ENCODE data around the gene PTPRN2.

Gene PTPRN2

GRCh38 chr7:157523371-157523765 lies 1064.3 kb downstream of the PTPRN2 start:
- Histone ChIP-seq H3K14ac (ENCODE audit: low read length) (no peak overlapping the region), H3K4me1 (ENCODE audit: control insufficient read depth in 2 of 2, insufficient read depth in 1 of 2, low read depth in 1 of 2, low read length in 2 of 2) (peaks cover 9 to 15% of the 10 kb centered on the region in 2 donors), H4K91ac (ENCODE audit: low read depth, low read length, poor library complexity) (no peak overlapping the region), H3K27me3 (ENCODE audit: control insufficient read depth in 3 of 3, insufficient read depth in 3 of 3, low read depth in 1 of 3, low read length in 3 of 3) (no peaks in the 10 kb centered on the region), H2BK12ac (ENCODE audit: low read length) (no peak overlapping the region), H3K4ac (ENCODE audit: low read length) (no peak overlapping the region), H3K18ac (ENCODE audit: low read length) (peak overlapping the region; percentile 72), H2AFZ (ENCODE audit: low read length) (no peak overlapping the region), H2BK5ac (ENCODE audit: low read length) (peak overlapping the region; percentile 75), H3K36me3 (replicated peaks in 1 of 2; ENCODE audit: control insufficient read depth in 2 of 2, insufficient read depth in 2 of 2, low read length in 2 of 2) (no peaks in the 10 kb centered on the region), H3K4me2 (ENCODE audit: insufficient read depth, low read length, poor library complexity, severe bottlenecking) (no peak overlapping the region), H3K9ac (ENCODE audit: low read depth, low read length, poor library complexity) (no peak overlapping the region), H3K4me3 (ENCODE audit: low read length in 2 of 2) (no peak overlapping the region), H4K8ac (ENCODE audit: low read depth, low read length) (peak overlapping the region; percentile 48), H3K27ac (replicated peaks; ENCODE audit: low read length) (no peak overlapping the region), H2BK120ac (ENCODE audit: low read depth, low read length) (peak overlapping the region; percentile 43), H3K9me3 (replicated peaks in 1 of 2; ENCODE audit: control insufficient read depth in 2 of 2, insufficient read depth in 1 of 2, low read depth in 1 of 2, low read length in 2 of 2) (peaks cover 2 to 3% of the 10 kb centered on the region in 2 donors), H2BK15ac (ENCODE audit: low read length) (peak overlapping the region; percentile 65), H2AK5ac (ENCODE audit: low read depth, low read length) (peak overlapping the region; percentile 89), H3K23ac (ENCODE audit: low read depth, low read length, poor library complexity) (no peak overlapping the region), H3K79me1 (ENCODE audit: low read depth, low read length) (no peaks in the 10 kb centered on the region)
- DNase-seq (ENCODE audit: low spot score) = no peak
- no CpG with 5 or more reads among the region's 13 CpGs for WGBS, 2 donors (ENCODE audit: extremely low coverage in 2 of 2, insufficient read length in 2 of 2, insufficient replicate concordance in 1 of 2)

- Histone ChIP-seq H2AK5ac (ENCODE audit: low read depth, low read length) (no peak overlapping the region), H3K4me1 (ENCODE audit: control insufficient read depth in 2 of 2, insufficient read depth in 1 of 2, low read depth in 1 of 2, low read length in 2 of 2) (peaks cover 13 to 16% of the 10 kb centered on the region in 2 donors), H2AFZ (ENCODE audit: low read length) (no peak overlapping the region), H3K4ac (ENCODE audit: low read length) (no peak overlapping the region), H3K36me3 (replicated peaks in 1 of 2; ENCODE audit: control insufficient read depth in 2 of 2, insufficient read depth in 2 of 2, low read length in 2 of 2) (no peaks in the 10 kb centered on the region), H3K9me3 (replicated peaks in 1 of 2; ENCODE audit: control insufficient read depth in 2 of 2, insufficient read depth in 1 of 2, low read depth in 1 of 2, low read length in 2 of 2) (peaks cover 3% of the 10 kb centered on the region in 2 donors), H3K27ac (replicated peaks; ENCODE audit: low read length) (no peak overlapping the region), H4K8ac (ENCODE audit: low read depth, low read length) (no peak overlapping the region), H2BK120ac (ENCODE audit: low read depth, low read length) (no peak overlapping the region), H3K9ac (ENCODE audit: low read depth, low read length, poor library complexity) (no peak overlapping the region), H2BK12ac (ENCODE audit: low read length) (no peak overlapping the region), H2BK15ac (ENCODE audit: low read length) (peak overlapping the region; percentile 65), H3K79me1 (ENCODE audit: low read depth, low read length) (peaks cover under 1% of the 10 kb centered on the region), H3K27me3 (ENCODE audit: control insufficient read depth in 3 of 3, insufficient read depth in 3 of 3, low read depth in 1 of 3, low read length in 3 of 3) (no peaks in the 10 kb centered on the region), H3K4me3 (ENCODE audit: low read length in 2 of 2) (no peak overlapping the region), H3K23ac (ENCODE audit: low read depth, low read length, poor library complexity) (peak overlapping the region; percentile 29), H2BK5ac (ENCODE audit: low read length) (no peak overlapping the region), H4K91ac (ENCODE audit: low read depth, low read length, poor library complexity) (no peak overlapping the region), H3K14ac (ENCODE audit: low read length) (no peak overlapping the region), H3K18ac (ENCODE audit: low read length) (peak overlapping the region; percentile 20), H3K4me2 (ENCODE audit: insufficient read depth, low read length, poor library complexity, severe bottlenecking) (no peak overlapping the region)
- no peak for DNase-seq (ENCODE audit: low spot score)
- WGBS, 2 donors (ENCODE audit: extremely low coverage in 2 of 2, insufficient read length in 2 of 2, insufficient replicate concordance in 1 of 2) = no CpG with 5 or more reads among the region's 9 CpGs
Observed at GRCh38 chr7:157522954-157523353, 1064.7 kb downstream of the PTPRN2 start.

GRCh38 chr7:157522189-157522588 lies 1065.4 kb downstream of the PTPRN2 start:
- no peak for DNase-seq (ENCODE audit: low spot score)

GRCh38 chr7:157521752-157522151 lies 1065.9 kb downstream of the PTPRN2 start:
- H2BK15ac ChIP-seq (ENCODE audit: low read length) = no peak overlapping the region
- H4K91ac ChIP-seq (ENCODE audit: low read depth, low read length, poor library complexity) = no peak overlapping the region
- 100% methylated on average over 1 of the region's 18 CpGs; no CpG with 5 or more reads in 1 of the 2 donors for WGBS, 2 donors (ENCODE audit: extremely low coverage in 2 of 2, insufficient read length in 2 of 2, insufficient replicate concordance in 1 of 2)
- H2BK5ac ChIP-seq (ENCODE audit: low read length) = no peak overlapping the region
- H3K79me1 ChIP-seq (ENCODE audit: low read depth, low read length) = peaks cover 1% of the 10 kb centered on the region
- H3K4me1 ChIP-seq (ENCODE audit: control insufficient read depth in 2 of 2, insufficient read depth in 1 of 2, low read depth in 1 of 2, low read length in 2 of 2) = peaks cover 14 to 15% of the 10 kb centered on the region in 2 donors
- peaks cover under 1 to 6% of the 10 kb centered on the region in 2 donors for H3K9me3 ChIP-seq (replicated peaks in 1 of 2; ENCODE audit: control insufficient read depth in 2 of 2, insufficient read depth in 1 of 2, low read depth in 1 of 2, low read length in 2 of 2)
- no peak for DNase-seq (ENCODE audit: low spot score)
- H3K4ac ChIP-seq (ENCODE audit: low read length) = no peak overlapping the region
- no peak overlapping the region for H3K18ac ChIP-seq (ENCODE audit: low read length)
- H3K36me3 ChIP-seq (replicated peaks in 1 of 2; ENCODE audit: control insufficient read depth in 2 of 2, insufficient read depth in 2 of 2, low read length in 2 of 2) = no peaks in the 10 kb centered on the region
- no peak overlapping the region for H3K4me3 ChIP-seq (ENCODE audit: low read length in 2 of 2)
- H2BK12ac ChIP-seq (ENCODE audit: low read length) = no peak overlapping the region
- no peak overlapping the region for H2AFZ ChIP-seq (ENCODE audit: low read length)
- H2AK5ac ChIP-seq (ENCODE audit: low read depth, low read length) = no peak overlapping the region
- H3K23ac ChIP-seq (ENCODE audit: low read depth, low read length, poor library complexity) = no peak overlapping the region
- H3K9ac ChIP-seq (ENCODE audit: low read depth, low read length, poor library complexity) = no peak overlapping the region
- H3K27ac ChIP-seq (replicated peaks; ENCODE audit: low read length) = no peak overlapping the region
- no peak overlapping the region for H3K14ac ChIP-seq (ENCODE audit: low read length)
- no peak overlapping the region for H4K8ac ChIP-seq (ENCODE audit: low read depth, low read length)
- peak overlapping the region; percentile 4 for H2BK120ac ChIP-seq (ENCODE audit: low read depth, low read length)
- H3K4me2 ChIP-seq (ENCODE audit: insufficient read depth, low read length, poor library complexity, severe bottlenecking) = no peak overlapping the region
- H3K27me3 ChIP-seq (ENCODE audit: control insufficient read depth in 3 of 3, insufficient read depth in 3 of 3, low read depth in 1 of 3, low read length in 3 of 3) = no peaks in the 10 kb centered on the region

More at GRCh38 chr7:157522189-157522588, 1065.4 kb downstream of the PTPRN2 start:
- Histone ChIP-seq H3K4ac (ENCODE audit: low read length) (no peak overlapping the region), H3K9ac (ENCODE audit: low read depth, low read length, poor library complexity) (no peak overlapping the region), H2AFZ (ENCODE audit: low read length) (no peak overlapping the region), H3K4me2 (ENCODE audit: insufficient read depth, low read length, poor library complexity, severe bottlenecking) (no peak overlapping the region), H3K36me3 (replicated peaks in 1 of 2; ENCODE audit: control insufficient read depth in 2 of 2, insufficient read depth in 2 of 2, low read length in 2 of 2) (no peaks in the 10 kb centered on the region), H3K27me3 (ENCODE audit: control insufficient read depth in 3 of 3, insufficient read depth in 3 of 3, low read depth in 1 of 3, low read length in 3 of 3) (no peaks in the 10 kb centered on the region), H3K79me1 (ENCODE audit: low read depth, low read length) (peaks cover 1% of the 10 kb centered on the region), H2BK120ac (ENCODE audit: low read depth, low read length) (no peak overlapping the region), H3K18ac (ENCODE audit: low read length) (peak overlapping the region; percentile 72), H3K9me3 (replicated peaks in 1 of 2; ENCODE audit: control insufficient read depth in 2 of 2, insufficient read depth in 1 of 2, low read depth in 1 of 2, low read length in 2 of 2) (peaks cover 3 to 6% of the 10 kb centered on the region in 2 donors), H2AK5ac (ENCODE audit: low read depth, low read length) (peak overlapping the region; percentile 89), H2BK12ac (ENCODE audit: low read length) (no peak overlapping the region), H3K14ac (ENCODE audit: low read length) (no peak overlapping the region), H2BK15ac (ENCODE audit: low read length) (no peak overlapping the region), H4K8ac (ENCODE audit: low read depth, low read length) (no peak overlapping the region), H3K4me3 (ENCODE audit: low read length in 2 of 2) (no peak overlapping the region), H3K4me1 (ENCODE audit: control insufficient read depth in 2 of 2, insufficient read depth in 1 of 2, low read depth in 1 of 2, low read length in 2 of 2) (peaks cover 15 to 17% of the 10 kb centered on the region in 2 donors), H2BK5ac (ENCODE audit: low read length) (no peak overlapping the region), H3K27ac (replicated peaks; ENCODE audit: low read length) (no peak overlapping the region), H4K91ac (ENCODE audit: low read depth, low read length, poor library complexity) (no peak overlapping the region), H3K23ac (ENCODE audit: low read depth, low read length, poor library complexity) (peak overlapping the region; percentile 74)
- WGBS, 2 donors (ENCODE audit: extremely low coverage in 2 of 2, insufficient read length in 2 of 2, insufficient replicate concordance in 1 of 2) = no CpG with 5 or more reads among the region's 18 CpGs
